ENCODE results near the gene WASF1. TPM values are rescaled to one million over a fixed set of nuclear protein-coding genes. Genes with fewer than 3 reads are reported as not detected.

Gene WASF1
- total RNA-seq, 3 donors from 2014 or later = 11.4 to 19.7 (median 12.3) TPM

DNA sequence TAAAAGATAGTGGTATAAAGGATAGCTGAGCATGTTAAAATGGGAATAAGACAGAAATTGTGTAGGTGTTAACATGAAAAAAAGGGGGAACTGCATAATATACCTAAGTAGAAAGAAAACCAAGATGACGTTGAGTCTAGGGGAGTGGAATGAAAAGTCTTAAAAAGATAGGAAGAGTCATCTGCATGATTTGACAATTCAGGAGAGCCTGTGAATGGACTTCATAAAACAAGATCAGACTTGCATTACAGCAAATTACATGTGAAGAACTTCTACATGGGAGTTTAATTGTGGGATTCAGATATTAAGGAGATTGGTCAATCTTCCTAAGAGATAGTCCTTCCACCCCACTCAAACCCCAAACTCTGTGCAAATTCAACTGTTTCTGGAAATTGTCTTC, 85.5 kb downstream of the WASF1 start:
- Histone ChIP-seq H3K9me3 (no peaks in the 10 kb centered on the region), H3K4me1 (no peaks in the 10 kb centered on the region), H3K4me3 (no peak overlapping the region), H3K27ac (no peak overlapping the region), H3K27me3 (no peaks in the 10 kb centered on the region), H3K36me3 (no peaks in the 10 kb centered on the region)
- DNase-seq (ENCODE audit: low spot score in 2 of 2) = no peak
- intact Hi-C loops (cut with DNase I; ENCODE audit: low total_unique reads) = no loop called here
- no peak for TF ChIP-seq POLR2AphosphoS5 (IDR thresholded peaks at IDR 0.05)
- TF ChIP-seq POLR2A (IDR thresholded peaks at IDR 0.05) = no peak
- TF ChIP-seq CTCF (IDR thresholded peaks at IDR 0.05) = no peak

DNA sequence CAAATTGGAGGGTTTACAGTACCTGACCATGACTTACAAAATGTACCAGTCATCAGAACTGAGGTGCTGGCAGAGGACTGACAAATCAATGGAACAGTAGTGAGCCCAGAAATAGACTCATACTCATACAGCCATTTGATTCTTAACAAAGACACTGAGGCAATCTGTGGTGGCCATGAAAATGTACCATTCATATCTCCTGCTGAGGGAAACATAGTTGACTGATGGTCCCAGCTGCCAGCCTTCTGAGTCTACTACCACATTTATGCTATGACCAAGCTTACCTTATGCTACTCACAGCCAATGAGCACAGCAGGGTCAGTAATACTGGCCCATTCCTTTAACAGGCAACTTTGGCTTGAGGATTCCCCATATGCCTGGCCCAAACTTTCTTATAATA, 88.6 kb downstream of the WASF1 start:
- Histone ChIP-seq H3K4me1 (no peaks in the 10 kb centered on the region), H3K27ac (no peak overlapping the region), H3K27me3 (no peaks in the 10 kb centered on the region), H3K9me3 (no peaks in the 10 kb centered on the region), H3K36me3 (no peaks in the 10 kb centered on the region), H3K4me3 (no peak overlapping the region)
- no peak for DNase-seq (ENCODE audit: low spot score in 2 of 2)
- intact Hi-C loops (cut with DNase I; ENCODE audit: low total_unique reads) = no loop called here
- TF ChIP-seq CTCF (IDR thresholded peaks at IDR 0.05) (no peak), POLR2AphosphoS5 (IDR thresholded peaks at IDR 0.05) (no peak), POLR2A (IDR thresholded peaks at IDR 0.05) (no peak)

DNA sequence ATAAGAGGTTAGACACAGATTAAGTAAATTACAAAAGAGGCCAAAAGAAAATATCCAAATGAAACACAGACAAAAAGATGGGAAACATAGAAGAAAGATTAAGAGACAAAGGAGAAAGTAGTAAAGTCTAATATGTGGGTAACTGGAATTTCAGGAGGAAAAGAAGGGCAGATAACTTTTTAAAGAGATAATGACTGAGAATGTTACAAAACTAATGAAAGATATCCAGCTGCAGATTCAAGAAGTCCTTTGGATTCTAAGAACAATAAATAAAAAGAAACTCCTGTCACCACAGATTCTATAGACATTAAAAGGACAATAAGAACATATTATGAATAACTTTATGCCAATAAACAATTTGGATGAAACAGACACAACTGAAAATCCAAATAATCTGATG, 90.1 kb downstream of the WASF1 start:
- DNase-seq (ENCODE audit: low spot score in 2 of 2) = no peak
- TF ChIP-seq POLR2A (IDR thresholded peaks at IDR 0.05) (no peak), CTCF (IDR thresholded peaks at IDR 0.05) (no peak), POLR2AphosphoS5 (IDR thresholded peaks at IDR 0.05) (no peak)
- Histone ChIP-seq H3K9me3 (no peaks in the 10 kb centered on the region), H3K27me3 (no peaks in the 10 kb centered on the region), H3K4me1 (no peaks in the 10 kb centered on the region), H3K36me3 (no peaks in the 10 kb centered on the region), H3K27ac (no peak overlapping the region), H3K4me3 (no peak overlapping the region)
- intact Hi-C loops (cut with DNase I; ENCODE audit: low total_unique reads) = no loop called here

DNA sequence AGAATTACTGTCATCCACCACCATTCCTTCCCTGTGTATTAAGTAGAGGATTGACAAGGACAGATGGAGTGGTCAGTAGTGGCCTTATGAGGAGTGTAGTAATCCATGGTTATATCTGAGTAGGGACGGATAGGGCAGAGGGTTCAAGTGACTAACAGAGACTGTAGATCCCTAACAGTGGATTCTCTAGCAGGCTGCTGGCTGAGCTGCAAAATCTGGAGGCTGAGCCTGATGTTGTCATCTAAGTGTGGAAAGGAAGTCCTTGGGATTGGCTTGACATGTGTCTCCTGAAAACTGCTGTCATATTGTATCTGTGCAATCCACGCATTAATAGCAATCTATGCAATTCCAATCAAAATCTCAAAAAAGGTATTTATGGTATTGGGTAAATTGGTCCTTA, 94.2 kb downstream of the WASF1 start:
- H3K27ac ChIP-seq = no peak overlapping the region
- DNase-seq (ENCODE audit: low spot score in 2 of 2) = no peak
- TF ChIP-seq POLR2A (IDR thresholded peaks at IDR 0.05) (no peak), POLR2AphosphoS5 (IDR thresholded peaks at IDR 0.05) (no peak), CTCF (IDR thresholded peaks at IDR 0.05) (no peak)
- H3K27me3 ChIP-seq = no peaks in the 10 kb centered on the region
- no peaks in the 10 kb centered on the region for H3K9me3 ChIP-seq
- intact Hi-C loops (cut with DNase I; ENCODE audit: low total_unique reads) = no loop called here
- no peaks in the 10 kb centered on the region for H3K36me3 ChIP-seq
- H3K4me1 ChIP-seq = no peaks in the 10 kb centered on the region
- H3K4me3 ChIP-seq = no peak overlapping the region

GRCh38 chr6:110083875-110084585, 95.4 kb downstream of the WASF1 start:
- TF ChIP-seq POLR2A (IDR thresholded peaks at IDR 0.05) = no peak
- TF ChIP-seq CTCF (IDR thresholded peaks at IDR 0.05) = no peak
- no peak for TF ChIP-seq POLR2AphosphoS5 (IDR thresholded peaks at IDR 0.05)
- no peaks in the 10 kb centered on the region for H3K9me3 ChIP-seq
- H3K27me3 ChIP-seq = no peaks in the 10 kb centered on the region
- DNase-seq (ENCODE audit: low spot score in 2 of 2) = no peak
- no peak overlapping the region for H3K4me3 ChIP-seq
- H3K27ac ChIP-seq = no peak overlapping the region
- intact Hi-C loops (cut with DNase I; ENCODE audit: low total_unique reads) = no loop called here
- no peaks in the 10 kb centered on the region for H3K4me1 ChIP-seq
- H3K36me3 ChIP-seq = no peaks in the 10 kb centered on the region
